GM18867 (cell line): Measurements from ENCODE around the gene STX16.
"Not testable (repeated sequence)": the region's sequence is repeated elsewhere in the genome, so short reads cannot be mapped to it uniquely, and the experiment has no call there.

Experiments used
- ATAC-seq: cut with Tn5 transposase; IDR thresholded peaks from one replicate; pipeline ENCODE4 v1.9.1; 2021; ENCODE audit warnings: mild to moderate bottlenecking, moderate library complexity; ENCODE audit not compliant: unreplicated experiment

Gene STX16

GRCh38 chr20:58635279-58635665, 15.8 kb upstream of the STX16 start:
- ATAC-seq: no peak

GRCh38 chr20:58636396-58636982, 14.6 kb upstream of the STX16 start:
- no peak for ATAC-seq

DNA sequence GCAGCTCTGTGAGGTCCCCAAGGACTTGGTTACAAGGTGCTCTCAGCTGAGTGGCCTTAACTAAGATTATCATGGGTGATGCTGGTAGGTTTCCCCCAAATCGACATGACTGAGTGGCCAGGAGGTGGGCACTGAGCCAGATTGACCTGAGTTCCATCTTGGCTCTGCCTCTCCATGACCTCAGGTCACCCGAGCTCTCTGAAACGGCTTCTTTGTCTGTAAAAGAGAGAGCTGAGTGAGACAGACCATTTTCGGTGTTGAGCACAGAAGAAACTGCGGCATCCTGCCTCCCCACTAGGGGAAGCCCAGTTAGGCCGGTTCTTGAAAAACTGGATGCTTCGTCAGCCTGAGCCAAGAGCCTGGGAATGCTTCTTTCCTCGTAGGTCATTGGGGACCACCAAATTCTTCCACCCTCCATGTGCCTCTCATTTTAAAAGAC, 14.1 kb upstream of the STX16 start:
- ATAC-seq: no peak

GRCh38 chr20:58637466-58638213, 13.4 kb upstream of the STX16 start:
- no peak for ATAC-seq

GRCh38 chr20:58638467-58639181, 12.5 kb upstream of the STX16 start:
- no peak for ATAC-seq

DNA sequence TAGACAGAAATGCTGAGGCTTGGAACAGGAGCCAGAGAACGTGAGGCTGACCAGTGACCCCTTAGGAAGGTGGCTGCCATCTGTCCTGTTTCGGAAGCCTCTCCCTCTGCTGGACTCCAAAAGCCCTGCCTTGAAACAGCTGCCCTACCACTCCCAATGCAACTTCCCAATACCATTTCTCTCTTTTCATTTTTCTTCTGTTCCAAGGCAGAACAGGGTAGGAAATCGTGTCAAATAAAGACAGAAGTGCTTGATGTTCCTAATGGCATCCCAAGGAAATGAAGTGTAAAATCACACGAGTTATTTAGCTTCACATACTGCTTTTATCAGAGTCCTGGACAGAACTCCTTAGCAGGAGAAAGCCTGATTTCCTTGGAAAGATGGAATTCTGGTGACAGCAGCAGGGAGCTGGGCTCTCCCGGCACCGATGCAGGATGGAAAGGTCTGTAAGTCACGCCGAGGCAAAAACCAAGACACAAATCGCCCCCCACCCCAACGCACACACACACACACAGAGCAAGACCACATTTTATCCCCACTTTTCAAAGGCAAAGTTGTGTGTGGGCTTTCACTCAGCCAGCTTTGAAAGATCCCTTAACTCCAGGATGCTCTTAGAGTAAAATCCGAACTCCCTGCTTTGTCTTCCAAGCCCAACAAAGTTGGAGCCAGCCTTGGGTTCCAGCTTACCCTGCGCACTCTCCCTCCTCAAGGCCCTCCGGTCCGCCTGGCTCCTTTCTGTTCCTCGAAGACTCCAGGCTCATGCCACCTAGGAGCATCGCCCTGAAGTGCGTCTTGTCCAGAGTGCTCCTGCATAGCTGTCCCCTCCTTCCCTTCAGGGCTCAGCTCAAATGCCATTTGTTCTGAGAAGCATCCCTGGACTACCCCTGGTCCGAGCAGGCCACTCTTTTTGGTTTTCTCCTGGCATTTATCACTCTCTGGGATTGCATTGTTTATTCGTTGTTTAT, 11.6 kb upstream of the STX16 start:
- no peak for ATAC-seq

DNA sequence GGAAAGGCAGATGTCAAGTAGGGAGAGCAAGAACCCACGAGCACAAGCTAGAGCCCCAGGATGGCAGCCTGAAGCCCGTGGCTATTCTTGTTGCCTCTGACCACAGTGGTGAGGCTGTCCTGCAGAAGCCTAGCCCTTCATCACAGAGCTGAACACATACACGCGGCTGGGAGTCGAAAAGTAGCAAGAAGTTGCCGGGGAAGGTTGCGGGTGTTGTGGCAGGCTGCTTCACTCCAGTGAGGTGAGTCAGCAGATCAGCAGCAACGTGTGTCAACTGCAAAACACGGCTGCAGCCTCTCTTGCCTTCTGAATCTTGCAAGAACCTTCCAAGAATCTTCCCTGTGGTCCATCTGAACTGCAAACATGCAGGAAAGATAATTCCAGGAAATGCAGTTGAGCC, 10.6 kb upstream of the STX16 start:
- ATAC-seq: no peak

DNA sequence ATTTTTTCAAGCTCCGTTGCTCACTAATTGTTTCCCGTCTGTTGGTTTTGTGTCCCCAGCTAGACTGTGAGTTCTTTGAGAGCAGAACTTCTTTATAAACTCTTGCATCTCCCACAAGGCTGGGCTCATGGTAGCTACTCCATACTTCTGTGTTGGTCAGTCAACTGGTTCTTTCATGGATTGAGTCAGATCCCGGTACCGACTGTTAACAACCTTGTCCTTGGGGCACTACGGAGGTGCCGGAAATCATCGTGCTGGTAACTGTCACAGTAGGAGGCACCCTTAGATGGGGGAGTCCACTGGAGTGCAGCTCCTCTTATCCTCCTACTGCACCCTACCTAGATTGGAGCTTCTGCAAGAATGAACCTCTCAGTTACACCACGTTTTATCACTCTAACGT, 8.6 kb upstream of the STX16 start:
- ATAC-seq: no peak

DNA sequence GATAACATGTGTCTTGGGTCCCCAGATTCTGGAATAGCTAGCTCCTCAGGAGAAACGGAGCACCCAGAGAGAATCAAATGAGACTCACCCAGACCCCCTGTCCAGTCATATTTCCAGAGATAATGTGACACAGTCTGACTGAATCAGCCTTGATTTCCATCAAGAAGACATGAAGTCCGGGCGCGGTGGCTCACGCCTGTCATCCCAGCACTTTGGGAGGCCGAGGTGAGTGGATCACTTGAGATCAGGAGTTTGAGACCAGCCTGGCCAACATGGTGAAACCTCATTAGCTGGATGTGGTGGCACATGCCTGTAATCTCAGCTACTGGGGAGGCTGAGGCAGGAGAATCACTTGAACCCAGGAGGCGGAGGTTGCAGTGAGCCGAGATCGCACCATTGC, 8.2 kb upstream of the STX16 start:
- ATAC-seq: not testable (repeated sequence)

GRCh38 chr20:58645412-58645968, 5.6 kb upstream of the STX16 start:
- no peak for ATAC-seq

DNA sequence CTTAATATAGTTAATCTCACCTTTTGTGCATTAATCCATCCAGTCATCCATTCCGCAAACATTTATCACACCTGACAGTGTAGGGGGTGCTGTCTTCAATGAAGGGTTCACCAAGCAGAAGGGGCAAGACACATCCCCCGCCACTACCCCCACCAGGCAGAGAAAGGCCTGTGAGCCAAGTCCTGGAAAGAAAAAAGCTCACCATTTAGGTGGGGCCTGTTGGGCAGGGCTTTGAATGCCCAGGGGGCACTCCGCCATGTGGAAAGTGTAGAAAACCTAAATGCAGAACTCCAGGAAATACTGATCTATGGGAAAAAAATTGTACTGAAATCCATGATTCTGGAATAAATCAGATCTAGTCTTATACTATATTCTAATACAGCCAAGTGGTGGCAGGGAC, 4.8 kb upstream of the STX16 start:
- ATAC-seq: no peak

- no peak for ATAC-seq
These were observed 4.4 kb upstream of the STX16 start for GRCh38 chr20:58646703-58647102.

DNA sequence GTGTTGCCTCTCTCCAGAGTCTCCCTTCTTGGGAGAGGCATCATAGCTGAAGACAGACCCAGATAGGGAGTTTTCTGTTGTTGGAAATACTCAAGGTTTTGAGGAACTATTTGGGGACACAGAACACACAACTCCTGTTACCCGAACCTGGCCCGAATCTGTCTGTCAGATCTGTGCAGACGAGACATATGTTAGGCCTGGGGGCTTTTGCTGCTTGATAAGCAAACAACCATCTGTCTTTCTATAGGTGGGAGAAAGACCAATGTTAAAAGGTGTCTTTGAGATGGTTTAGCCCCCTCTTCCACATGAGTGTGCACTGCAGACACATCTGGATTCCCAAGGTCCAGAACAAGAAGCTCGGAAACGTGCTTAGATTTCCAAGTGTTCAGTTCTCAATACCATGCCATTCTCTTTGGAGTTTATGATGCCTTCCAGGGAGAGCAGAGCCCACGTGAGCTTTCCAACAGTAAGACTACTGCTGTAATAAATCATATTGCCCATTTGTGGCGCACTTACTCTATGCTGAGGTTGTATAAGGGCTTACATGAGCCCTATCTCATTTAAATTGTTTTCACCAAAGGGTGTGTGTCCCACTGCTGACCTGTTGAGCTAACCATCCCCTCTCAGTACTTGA, 3.8 kb upstream of the STX16 start:
- no peak for ATAC-seq

- no peak for ATAC-seq
These were observed 3.1 kb upstream of the STX16 start for GRCh38 chr20:58647796-58648501.

- not testable (repeated sequence) for ATAC-seq
These were observed 2.6 kb upstream of the STX16 start for GRCh38 chr20:58648502-58648825.

DNA sequence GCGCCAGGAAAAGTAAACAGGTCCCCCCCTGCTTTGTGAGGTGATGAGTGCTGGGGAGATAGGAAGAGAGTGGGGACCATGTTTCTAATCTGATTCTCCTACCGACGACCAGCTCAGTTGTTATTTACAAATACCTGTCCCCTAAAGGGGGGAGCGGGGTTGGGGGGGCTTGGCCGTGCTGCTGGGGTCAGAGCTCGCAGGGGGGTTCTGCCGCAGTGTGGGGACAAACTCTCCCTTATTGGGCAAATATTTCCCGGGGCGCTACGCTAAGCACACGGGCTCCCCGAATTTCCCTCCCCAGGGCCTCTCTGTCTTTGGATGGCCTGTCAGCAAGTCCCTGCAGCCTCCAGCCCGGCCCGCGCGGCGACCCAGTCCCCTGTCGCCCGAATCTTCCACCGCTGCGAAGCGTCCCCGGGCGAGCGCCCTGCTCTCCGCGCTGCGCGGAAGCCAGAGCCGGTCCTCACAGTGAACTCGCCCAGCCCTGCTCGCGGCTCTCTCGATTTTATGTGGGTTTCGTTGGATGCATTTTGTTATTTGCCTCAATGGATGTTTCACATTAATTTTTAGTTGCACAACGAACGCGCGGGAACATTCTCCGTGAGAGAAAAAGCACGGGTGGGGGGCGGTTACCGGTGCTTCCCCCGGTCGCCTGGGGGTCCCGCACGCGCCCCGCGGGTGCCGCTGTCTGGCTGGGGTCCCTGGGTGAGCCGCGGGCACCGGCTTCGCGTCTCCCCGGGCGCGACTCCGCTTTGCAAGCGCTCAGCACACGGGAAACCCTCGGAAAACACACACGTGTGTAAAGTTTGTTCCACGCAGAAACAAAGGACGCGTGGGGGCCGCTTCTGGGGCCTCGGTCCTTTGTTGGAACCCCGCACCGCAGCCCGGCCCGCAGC, 1.5 kb upstream of the STX16 start:
- no peak for ATAC-seq

GRCh38 chr20:58650181-58650775, 805 bp upstream of the STX16 start:
- peak; percentile 22 for ATAC-seq

DNA sequence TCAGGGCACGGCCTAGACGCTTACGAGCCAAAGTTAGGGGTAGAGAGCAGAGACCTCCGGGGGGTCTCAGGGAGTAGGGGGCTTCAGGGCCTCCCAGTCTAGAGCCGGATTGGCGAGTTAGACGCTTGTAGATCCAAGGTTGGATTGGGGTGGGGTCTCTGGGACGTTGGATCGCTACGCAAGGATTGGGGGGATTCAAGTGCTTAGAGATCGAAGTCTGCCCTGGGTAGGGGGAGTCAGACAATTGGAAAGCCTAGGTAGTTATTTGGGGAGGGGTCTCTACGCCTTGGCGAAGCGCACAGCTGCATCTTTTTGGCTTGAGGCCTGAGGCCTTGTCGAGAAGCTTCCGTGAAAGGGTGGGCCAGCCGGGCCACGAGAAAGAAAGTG, 469 bp downstream of the STX16 start:
- ATAC-seq: no peak
